ENCODE data around the gene PRKN.

PRKN gene

DNA sequence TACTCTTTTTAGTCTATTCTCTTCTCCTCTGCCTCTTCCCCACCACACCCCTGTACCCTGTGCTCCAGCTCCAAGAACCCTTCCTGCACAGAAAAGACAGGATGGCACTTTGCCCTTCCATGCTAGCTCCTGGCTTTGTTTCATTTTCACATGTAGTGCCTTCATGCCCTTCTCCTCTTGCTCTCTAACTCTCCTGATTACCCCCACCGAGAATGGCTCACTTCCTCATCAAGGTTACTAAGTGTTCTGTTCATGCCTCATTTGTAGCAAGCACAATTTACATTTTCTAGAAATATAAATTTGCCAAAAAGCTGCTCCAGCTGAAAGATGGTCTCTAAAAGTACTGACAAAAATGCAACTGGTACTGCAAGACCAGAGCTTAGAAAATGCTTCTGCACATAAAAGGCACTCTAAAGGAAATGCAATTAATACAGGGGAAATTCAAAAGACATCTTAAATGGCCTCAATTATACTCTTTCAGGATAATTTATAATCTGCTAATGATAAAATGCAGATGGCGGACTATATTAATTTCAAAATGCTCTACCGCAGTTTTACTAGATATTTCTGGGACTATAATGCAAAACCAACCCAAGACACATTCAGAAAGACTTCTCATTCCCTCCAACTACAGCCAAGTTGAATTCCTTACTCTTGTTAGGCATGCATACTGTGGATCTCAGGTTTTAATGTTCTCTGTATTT lies 570.2 kb downstream of the PRKN start:
- no peak for DNase-seq

- DNase-seq = no peak
These were observed 571.4 kb downstream of the PRKN start for GRCh38 chr6:162156146-162156545.

DNA sequence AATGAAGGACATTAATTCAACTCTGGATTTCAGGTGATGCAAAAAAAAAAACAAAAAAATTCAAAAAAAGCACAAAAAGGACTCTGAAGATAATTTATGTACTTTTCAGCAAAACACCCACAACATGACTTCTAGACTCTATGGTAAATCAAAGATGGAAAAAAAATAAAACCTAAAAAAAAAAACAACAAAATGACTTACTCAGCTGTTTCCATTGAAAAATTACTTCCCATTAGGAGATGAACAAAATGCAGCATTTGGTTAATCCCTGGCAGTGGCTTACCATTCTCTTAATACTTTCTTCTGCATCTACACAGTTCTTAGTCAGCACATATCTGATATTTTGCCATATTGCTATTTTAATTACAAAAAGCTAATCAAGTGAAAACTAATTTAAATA lies 572.6 kb downstream of the PRKN start:
- no peak for DNase-seq

- no peak for DNase-seq
These were observed 573.6 kb downstream of the PRKN start for GRCh38 chr6:162154001-162154400.

DNA sequence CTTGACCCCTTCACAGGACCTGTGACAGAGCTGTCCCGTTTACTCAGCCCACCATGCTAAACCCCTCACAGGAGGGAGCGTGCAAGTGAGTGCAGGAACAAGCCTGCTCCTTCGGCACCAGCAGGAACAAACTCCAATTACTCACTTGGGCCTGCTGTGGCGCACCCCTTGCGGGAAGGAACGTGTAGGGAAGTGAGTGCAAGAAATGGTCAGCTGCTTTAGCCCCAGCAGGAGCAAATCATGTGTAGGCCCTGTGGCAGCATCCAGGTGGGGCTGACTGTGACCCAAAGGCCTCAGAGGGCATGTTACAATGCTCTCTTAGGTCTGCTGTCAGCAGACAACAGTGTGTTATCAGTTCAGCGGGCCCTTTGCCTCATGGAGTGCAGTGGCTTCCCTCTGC lies 574.4 kb downstream of the PRKN start:
- no peak for DNase-seq

DNA sequence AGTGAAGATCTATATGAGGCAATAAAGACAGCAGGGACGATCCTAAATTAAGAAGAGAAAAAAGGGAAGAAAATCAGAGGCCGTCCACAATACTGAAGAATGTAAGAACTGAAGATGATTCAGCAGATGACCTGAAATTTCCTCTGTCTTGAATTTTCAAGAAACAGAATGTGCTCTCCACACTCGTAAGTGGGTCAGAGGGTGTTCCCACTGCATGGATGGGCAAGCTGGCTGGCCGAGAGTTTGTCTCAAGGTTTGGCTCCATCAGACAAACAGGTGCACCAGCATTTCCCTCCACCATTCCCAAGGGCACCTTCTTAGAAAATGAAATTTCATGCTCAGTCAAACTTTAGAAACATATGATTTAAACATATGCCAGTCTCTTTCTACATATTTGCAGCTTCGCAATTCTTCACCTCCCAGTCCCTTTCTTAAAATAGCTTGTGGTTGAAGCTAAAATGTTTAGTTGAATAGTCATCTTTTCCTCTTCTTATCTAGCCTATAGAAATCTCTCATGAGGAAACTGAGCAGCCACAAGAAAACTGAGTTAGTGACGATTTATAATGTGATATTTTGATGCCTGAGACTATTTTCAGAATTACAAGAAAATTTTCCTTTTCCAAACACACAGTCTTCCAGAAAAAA lies 576.4 kb downstream of the PRKN start:
- no peak for DNase-seq

DNA sequence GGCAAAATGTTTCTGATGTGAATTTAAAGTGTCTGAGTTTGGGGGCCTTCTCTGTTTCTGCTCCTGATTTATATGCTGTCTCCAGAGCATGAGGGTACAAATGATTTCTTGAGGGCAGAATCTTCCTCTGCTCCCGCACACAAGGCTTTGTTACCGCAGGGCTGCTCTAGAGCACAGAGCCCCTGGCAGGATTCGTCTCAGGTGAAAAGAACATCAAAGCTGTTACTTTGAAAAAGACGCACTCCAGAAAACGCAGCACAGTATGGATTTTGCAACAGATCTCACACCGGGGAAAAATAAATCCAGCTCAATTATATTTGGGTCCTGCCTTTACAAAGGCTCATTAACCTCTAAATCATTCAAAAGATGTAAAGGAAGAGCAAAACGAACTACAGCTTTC lies 577.3 kb downstream of the PRKN start:
- no peak for DNase-seq

GRCh38 chr6:162149786-162150185 lies 577.8 kb downstream of the PRKN start:
- no peak for DNase-seq

GRCh38 chr6:162147805-162148204 lies 579.8 kb downstream of the PRKN start:
- DNase-seq = no peak

DNA sequence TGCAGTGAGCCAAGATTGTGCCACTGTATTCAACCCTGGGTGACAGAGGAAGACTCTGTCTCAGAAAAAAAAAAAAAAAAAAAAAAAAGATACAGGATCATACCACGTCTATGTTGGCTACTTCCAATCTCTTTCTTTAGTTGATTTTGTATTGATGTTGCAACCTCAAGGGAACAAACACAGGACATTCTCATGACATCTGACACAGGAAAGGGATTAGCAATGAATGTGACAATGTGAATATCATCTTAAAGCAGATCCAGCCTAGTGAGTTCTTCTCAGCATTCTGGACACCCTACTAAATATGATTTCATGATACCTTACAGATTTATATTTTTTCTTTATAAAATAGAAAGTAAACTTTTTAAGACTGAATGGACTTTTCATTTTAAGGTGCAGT lies 580.3 kb downstream of the PRKN start:
- DNase-seq = no peak

DNA sequence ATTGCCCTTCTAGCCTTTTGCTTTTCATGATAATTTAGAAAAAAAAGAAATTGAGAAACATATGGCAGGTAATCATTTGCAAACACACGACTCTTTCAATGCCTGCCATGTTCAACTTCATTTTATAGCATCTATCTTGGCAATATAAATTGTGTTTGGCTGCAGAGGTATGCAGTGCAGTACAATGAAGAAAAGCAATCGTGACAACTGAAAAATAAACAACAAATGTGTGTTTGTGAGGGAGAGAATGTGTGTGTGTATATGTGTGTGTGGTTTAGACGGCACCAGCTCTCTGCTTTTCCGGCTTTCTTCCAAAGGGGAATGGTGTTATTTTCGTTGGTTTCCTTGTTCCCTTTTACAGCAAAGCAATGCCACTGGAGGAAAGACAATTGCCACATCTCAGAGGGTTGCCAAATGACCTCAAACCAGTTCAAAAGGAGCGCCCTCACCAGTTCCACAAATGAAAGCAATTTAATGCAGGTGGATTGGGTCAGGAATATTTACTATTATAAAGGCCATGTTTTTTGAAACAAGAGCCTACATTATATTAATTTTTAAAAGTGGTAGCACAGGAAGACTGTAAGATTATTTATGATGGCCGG lies 587.2 kb downstream of the PRKN start:
- DNase-seq = no peak

- no peak for DNase-seq
These were observed 601.9 kb downstream of the PRKN start for GRCh38 chr6:162125659-162126058.

GRCh38 chr6:162124710-162125435 lies 602.7 kb downstream of the PRKN start:
- DNase-seq = no peak

DNA sequence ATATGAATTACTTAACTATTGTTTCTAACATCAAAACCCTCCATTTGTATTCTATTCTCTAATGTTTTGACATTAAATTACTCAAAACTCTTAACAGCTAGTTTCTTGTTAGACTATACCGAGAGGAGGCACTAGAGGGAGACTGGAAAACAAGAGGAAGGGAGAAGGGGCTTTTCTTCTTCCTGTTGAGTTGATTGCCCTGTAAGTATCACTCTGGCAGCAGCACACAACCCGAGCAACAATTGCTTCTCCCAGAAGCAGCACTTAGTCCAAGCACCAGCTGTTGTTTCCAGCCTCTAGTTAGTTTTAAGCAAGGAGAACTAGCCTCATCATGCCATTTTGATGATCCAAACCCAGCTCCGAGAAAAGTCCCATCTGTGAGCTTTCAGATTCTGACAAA lies 603.8 kb downstream of the PRKN start:
- DNase-seq = no peak

DNA sequence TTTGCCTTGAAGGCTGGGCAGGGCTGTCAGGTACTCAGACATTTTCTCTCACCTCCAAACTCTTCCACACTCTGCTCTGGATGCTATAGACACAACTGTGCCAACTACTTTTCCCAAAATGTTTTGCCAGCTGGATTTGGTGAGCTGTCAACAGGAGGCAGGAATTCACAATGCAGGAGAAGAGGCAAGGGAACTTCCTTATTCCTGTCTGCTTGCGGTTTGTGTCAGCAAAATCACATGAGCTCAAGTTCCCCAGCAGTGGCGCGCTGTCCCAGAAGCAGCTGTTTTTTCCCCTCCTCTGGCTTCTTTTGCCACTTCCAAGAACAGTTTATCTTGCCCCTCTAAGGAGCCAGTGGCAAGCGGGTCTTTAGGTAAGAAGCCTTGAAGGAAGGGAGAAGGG lies 608.2 kb downstream of the PRKN start:
- no peak for DNase-seq

GRCh38 chr6:162118706-162119105 lies 608.9 kb downstream of the PRKN start:
- DNase-seq = no peak

- no peak for DNase-seq
These were observed 610.6 kb downstream of the PRKN start for GRCh38 chr6:162116902-162117525.

DNA sequence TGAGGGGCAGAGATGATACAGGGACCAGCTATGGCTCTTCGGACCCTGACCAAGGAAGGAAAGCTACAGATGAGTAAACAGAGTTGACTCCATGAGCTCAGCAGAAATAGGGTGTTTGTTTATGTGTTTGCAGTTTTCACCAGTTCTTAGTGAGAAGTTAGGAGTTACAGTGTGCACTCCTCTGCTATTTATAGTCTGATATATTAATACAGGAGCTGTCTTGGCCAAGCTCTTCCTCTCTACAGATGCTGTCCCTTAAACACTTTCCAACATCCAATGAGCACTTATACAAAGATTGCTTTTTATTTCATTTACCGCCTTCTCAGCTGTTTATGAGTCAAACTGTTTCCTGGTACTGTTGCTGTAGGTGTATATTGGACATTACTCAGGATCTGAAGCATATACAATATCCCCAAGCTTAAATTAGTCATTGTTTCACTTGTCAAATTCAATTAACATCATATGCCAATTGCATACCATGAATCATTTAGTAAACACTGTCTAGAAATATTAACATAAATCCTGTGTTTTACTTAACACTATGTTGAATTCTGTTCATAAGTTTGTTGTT lies 618.0 kb downstream of the PRKN start:
- DNase-seq = no peak

GRCh38 chr6:162108041-162108440 lies 619.5 kb downstream of the PRKN start:
- peak; percentile 34 for DNase-seq

- DNase-seq = no peak
These were observed 627.5 kb downstream of the PRKN start for GRCh38 chr6:162100096-162100495.

GRCh38 chr6:162099685-162100084 lies 627.9 kb downstream of the PRKN start:
- no peak for DNase-seq

DNA sequence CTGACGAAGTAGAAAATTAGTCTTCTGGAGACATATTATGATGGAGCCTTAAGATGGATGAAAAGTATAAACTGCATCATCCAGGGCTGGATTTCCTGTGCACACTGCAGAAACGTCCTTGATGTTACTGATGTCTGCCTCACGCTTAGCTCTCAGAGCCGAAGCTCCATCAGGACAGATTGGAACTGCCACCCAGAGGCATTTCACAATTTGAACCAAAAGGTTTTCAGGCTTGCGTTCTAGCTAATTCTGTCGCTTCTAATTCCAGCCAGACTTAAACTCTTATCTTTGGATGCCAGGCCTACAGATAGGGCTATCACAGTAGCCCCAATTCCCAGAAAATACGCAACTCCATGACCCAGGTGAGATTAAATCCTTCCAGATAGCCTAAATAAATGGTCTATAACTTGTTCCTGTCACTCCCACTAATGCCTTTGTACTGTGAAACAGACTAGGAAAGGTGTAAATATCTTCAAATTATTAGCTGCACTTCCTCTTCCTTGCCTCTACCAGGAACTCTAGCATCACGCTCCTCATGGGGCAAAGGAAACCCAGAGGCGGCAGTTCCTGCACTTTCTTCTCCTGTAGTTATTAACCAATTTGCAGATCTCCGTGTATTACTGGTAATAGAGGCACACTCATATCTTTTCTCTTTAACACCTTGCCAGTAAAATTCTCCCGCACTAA lies 634.6 kb downstream of the PRKN start:
- no peak for DNase-seq
